HG03097 (cell line): ENCODE measurements around the gene TMEM130.

ENCODE experiments used
- ATAC-seq: cut with Tn5 transposase; IDR thresholded peaks from one replicate; pipeline ENCODE4 v1.9.1; 2021; ENCODE audit not compliant: unreplicated experiment, low FRiP score

Gene TMEM130

GRCh38 chr7:98869597-98870120, at the start of gene TMEM130:
TSS of gene TMEM130 (minus strand) at chr7:98870014. CDS start at chr7:98869861, 153 bp downstream.
- no peak for ATAC-seq

- no peak for ATAC-seq
These were observed 47.5 kb upstream of the TMEM130 start for GRCh38 chr7:98917331-98917730.

- ATAC-seq = no peak
These were observed 43.8 kb upstream of the TMEM130 start for GRCh38 chr7:98913612-98914011.

- ATAC-seq = no peak
These were observed 43.2 kb upstream of the TMEM130 start for GRCh38 chr7:98913026-98913425.

GRCh38 chr7:98911916-98912315, 42.1 kb upstream of the TMEM130 start:
- ATAC-seq = no peak

- no peak for ATAC-seq
These were observed 40.6 kb upstream of the TMEM130 start for GRCh38 chr7:98910427-98910826.

GRCh38 chr7:98909487-98909886, 39.7 kb upstream of the TMEM130 start:
- ATAC-seq = no peak

- no peak for ATAC-seq
These were observed 38.8 kb upstream of the TMEM130 start for GRCh38 chr7:98908585-98908984.

GRCh38 chr7:98907570-98907969, 37.8 kb upstream of the TMEM130 start:
- ATAC-seq = no peak

GRCh38 chr7:98903246-98903645, 33.4 kb upstream of the TMEM130 start:
- no peak for ATAC-seq

- no peak for ATAC-seq
These were observed 32.7 kb upstream of the TMEM130 start for GRCh38 chr7:98902523-98902922.

GRCh38 chr7:98900815-98901214, 31.0 kb upstream of the TMEM130 start:
- no peak for ATAC-seq

- no peak for ATAC-seq
These were observed 30.0 kb upstream of the TMEM130 start for GRCh38 chr7:98899816-98900215.

GRCh38 chr7:98892609-98893008, 22.8 kb upstream of the TMEM130 start:
- no peak for ATAC-seq

- no peak for ATAC-seq
These were observed 17.2 kb upstream of the TMEM130 start for GRCh38 chr7:98887038-98887437.

GRCh38 chr7:98884416-98884815, 14.6 kb upstream of the TMEM130 start:
- no peak for ATAC-seq

- ATAC-seq = no peak
These were observed 11.9 kb upstream of the TMEM130 start for GRCh38 chr7:98881561-98882315.

- no peak for ATAC-seq
These were observed 10.7 kb upstream of the TMEM130 start for GRCh38 chr7:98880485-98880884.

- ATAC-seq = no peak
These were observed 10.1 kb upstream of the TMEM130 start for GRCh38 chr7:98879979-98880315.

GRCh38 chr7:98879198-98879978, 9.6 kb upstream of the TMEM130 start:
- peak; percentile 63 for ATAC-seq

- ATAC-seq = peak; percentile 69
These were observed 8.8 kb upstream of the TMEM130 start, which contains the start of gene TRRAP for GRCh38 chr7:98878365-98879197. TSS of gene TRRAP (plus strand) at chr7:98878532. CDS start at chr7:98881151, 2,619 bp downstream.
